GM18505 (cell line): ENCODE measurements around the gene CNTLN.
"Not testable (repeated sequence)": the region's sequence is repeated elsewhere in the genome, so short reads cannot be mapped to it uniquely, and the experiment has no call there.

Source experiments
- ATAC-seq: cut with Tn5 transposase; IDR thresholded peaks from one replicate; pipeline ENCODE4 v1.9.1; 2021; ENCODE audit not compliant: unreplicated experiment
- POLR2A ChIP-seq: IDR thresholded peaks from 4 replicates; pipeline ENCODE4 v1.6.1; 2011; ENCODE audit warnings: borderline replicate concordance; ENCODE audit not compliant: insufficient read depth, insufficient read length; ENCODE audit errors: extremely low read depth

Gene CNTLN

DNA sequence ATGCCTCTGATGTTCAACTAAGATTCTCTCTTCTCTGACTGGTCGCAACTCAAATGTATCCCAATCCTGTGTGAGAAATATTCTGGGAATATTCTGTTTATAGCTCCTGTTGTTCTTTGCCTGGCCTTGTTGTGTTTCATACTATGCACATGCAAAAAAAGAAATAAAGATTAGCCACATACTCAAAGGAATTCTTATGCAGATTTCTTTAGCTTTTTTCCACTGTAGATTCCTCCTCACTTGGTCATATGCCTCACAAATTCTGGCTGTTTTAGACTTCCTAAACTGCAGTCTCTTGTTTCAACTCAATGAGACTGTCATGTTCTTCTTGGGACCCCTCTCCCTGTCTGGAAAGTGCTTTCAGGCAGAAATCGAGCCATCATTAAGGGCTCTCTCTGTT lies 226.5 kb downstream of the CNTLN start:
- no peak for ATAC-seq
- no peak for TF ChIP-seq POLR2A

DNA sequence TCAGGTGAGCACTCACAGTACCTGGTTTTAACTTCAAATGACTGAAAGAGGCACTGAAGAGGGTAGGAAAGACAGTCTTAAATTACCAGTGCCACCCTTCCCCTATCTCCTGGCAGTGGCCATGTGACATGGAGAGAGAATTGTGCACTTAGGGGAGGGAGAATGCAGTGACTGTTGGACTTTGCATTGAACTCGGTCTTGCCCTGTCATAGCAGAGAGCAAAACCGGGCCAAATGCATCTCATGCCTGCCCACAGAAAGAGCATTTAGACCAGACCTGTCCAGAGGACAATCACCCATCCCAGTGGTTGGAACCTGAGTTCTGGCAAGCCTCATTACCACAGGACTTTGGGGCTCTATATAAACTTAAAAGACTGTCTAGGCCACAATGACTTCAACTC lies 232.2 kb downstream of the CNTLN start:
- no peak for TF ChIP-seq POLR2A

DNA sequence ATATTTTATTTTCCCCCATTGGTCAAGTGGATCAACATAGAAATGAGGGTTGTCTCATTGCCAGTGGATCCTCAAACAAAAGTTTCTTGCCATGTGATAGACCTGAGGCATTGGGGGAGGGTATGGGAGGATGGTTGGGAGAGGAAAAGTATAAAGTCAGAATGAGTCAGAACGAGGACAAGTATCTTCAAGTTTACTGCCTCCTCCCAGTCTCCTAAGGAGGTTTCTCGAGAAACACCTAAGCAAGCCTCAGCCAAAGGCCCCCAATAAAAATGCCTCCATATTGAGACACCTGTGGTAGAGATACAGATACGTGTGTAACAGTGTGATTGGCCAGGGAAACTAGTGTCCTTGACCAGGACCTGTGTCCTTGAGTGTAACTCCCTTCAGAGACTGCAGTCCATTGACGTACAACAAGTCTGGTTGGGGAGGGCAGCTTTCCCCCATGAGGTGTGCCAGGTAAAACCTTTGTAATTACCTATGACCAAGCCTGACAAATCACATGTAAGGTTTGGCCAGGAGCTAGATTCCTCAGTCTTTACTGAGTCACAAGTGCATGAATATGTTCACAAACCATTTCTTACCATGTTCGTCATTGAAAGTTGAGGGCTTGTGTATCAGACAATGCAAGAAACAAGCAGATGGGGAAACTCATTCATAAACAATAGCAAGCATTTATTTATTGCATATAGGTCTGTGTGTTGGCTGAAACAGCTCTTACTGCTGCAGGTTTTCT lies 245.5 kb downstream of the CNTLN start:
- no peak for TF ChIP-seq POLR2A
- ATAC-seq, result no peak

More for the DNA sequence above, 232.2 kb downstream of the CNTLN start:
- no peak for ATAC-seq

DNA sequence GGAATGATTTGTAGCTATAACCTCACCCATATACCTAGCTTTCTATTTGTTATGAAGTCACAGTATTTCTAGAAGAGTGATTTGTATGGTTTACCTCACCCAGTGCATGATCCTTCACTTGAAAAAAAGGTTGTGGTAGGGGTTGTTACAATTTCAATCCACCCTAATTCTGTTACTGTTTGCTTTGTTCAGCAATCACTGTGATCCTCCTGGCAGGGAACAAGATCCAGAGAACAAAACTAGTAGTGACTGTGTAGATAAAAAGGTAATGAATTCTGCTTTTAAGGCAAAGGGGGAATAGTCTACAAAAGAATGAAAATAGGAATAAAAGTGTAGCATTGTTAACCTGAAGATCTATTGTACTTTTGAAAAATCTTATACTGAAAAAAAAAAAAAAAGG lies 252.7 kb downstream of the CNTLN start:
- no peak for TF ChIP-seq POLR2A
- no peak for ATAC-seq

DNA sequence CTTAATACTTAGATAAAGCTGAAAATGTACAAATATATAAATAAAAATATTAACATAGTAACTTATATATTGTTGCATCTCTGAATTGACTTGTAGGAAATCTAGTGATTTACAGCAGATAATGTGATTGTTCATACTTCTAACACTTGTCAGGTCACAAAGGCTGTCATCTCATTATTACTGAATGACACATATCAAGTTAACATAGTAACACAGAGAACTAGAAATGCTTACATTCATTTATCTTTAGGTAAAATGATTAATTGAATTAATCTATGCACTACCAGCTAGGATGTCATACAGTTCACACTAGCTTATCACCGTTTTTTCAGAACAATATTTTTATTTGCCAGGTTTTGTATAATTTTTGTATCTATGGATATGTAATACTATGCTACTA lies 254.2 kb downstream of the CNTLN start:
- ATAC-seq, result no peak
- no peak for TF ChIP-seq POLR2A

DNA sequence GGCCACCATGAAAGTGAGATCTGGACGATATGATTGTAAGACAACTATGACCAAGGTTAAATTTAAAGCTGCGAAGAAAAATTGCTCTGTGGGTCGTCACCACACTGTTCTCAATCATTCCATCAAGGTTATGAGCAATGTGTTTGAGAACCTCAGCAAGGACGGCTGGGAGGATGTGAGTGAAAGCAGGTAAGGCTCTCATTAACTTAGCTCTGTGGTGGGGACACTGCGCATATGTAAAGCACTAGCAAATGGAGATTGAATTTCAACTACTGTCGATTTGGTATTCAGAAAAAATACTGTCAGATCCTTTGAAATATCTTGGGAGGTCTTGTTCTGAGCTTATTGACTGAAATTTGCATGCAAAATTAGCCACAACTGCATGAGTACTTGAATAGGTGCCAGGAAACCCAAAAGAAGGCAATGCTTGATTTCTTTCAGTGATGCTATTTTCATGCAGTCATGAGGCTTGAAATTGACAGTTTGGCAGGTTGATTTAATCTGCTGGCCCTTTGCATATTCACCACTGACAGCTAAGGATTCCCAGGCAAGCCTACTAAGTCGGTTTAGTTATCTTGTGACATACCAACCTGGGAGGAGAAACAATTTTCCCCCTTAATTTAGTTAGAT lies 260.2 kb downstream of the CNTLN start:
- ATAC-seq, result no peak

DNA sequence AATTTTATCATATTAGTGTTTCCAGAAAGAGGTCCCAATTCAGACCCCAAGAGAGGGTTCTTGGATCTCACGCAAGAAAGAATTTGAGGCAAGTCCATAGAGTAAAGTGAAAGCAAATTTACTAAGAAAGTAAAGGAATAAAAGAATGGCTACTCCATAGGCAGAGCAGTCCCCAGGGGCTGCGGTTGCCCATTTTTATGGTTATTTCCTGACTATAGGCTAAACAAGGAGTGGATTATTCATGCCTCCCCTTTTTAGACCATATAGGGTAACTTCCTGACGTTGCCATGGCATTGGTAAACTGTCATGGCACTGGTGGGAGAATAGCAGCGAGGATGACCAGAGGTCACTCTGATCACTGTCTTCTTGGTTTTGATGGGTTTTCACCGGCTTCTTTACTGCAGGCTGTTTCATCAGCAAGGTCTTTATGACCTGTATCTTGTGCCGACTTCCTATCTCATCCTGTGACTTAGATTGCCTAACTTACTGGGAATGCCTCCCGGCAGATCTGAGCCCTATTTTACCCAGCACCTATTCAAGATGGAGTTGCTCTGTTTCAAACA lies 262.4 kb downstream of the CNTLN start:
- ATAC-seq, result not testable (repeated sequence)

More for the DNA sequence above, 260.2 kb downstream of the CNTLN start:
- no peak for TF ChIP-seq POLR2A

DNA sequence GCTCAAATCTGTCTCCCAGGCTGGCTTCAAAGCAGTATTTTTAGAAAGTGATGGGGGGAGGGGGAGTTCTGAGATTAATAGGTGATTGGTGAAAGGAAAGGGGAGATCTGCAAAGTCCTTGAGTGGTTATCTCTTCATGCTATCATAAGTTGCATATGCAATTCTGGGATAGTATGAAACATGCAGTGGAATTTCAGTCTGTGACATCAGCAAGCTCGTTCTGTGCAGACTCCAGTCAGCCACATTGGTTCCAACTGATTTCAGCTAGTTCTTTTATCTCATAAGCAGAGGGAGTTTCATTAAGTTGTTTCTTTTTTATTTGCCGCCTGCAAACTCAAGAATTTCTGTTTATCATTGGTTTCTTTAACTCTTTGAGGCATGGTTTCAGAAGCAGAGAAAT lies 263.5 kb downstream of the CNTLN start:
- ATAC-seq, result no peak
- no peak for TF ChIP-seq POLR2A

DNA sequence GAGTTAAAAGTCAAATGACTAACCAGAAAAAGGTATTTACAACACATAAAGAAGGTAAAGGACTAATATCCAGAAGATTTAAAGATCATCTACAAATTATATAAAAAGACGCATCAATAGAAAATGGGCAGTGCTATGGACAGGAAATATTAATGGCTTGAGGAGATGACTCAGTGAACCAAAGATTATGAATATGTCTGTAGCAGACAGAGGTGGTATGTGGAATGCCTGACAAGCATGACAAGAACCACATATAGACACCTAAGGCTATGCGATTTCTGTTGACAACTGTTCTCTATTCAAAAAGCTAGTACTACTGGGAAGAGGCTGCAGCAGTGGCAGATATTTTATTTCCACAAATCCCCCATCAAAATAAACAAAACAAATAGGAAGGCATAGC lies 267.0 kb downstream of the CNTLN start:
- no peak for ATAC-seq
- TF ChIP-seq POLR2A, result no peak

DNA sequence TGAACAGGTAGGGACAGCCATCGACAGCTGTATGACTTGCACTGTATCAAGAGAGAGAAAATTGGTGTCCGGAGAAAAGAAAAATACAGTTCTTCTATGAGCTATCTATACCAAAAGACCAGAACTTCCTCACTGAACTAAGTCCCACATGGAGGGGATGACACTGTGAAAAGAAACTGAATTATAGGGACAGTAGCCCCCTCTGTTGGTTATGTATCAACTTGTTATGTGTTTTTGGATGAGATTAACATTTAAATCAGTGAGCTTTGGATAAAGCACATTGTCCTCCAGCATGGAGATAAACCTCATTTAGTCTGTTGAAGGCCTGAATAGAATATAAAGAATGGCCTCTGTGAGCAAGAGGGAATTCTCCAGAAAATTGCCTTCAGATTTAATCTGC lies 267.5 kb downstream of the CNTLN start:
- no peak for ATAC-seq
- no peak for TF ChIP-seq POLR2A

DNA sequence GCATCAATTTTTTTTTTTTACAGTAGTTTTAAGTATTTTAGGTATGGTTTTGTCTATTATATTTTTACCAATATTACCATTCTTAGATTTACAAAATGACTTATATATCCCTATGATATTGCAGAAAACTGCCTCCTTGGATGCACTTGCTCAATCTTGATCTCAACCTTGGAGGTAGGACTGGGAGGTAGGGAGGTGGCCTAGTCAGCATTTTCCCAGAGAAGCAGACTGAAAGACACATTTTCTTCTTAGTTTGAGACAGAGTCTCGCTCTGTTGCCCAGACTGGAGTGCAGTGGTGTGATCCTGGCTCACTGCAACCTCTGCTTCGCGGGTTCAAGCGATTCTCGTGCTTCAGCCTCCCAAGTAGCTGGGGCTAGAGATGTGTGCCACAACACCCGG lies 268.7 kb downstream of the CNTLN start:
- no peak for TF ChIP-seq POLR2A
- no peak for ATAC-seq

DNA sequence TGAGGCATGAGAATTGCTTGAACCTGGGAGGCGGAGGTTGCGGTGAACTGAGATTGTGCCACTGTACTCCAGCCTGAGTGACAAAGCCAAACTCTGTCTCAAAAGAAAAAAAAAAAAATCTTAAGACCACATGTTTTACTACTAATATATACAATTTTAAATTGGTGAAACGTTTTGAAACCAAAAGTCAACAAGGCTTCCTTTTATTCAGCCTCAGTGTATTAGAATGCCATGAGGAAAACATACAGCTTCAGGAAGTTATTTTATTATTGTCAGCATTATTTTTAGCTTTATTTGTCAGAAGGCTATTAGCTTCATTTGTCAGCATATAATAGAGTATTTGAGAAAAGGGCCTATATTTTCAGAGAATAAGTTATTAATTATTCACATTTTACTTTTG lies 280.1 kb downstream of the CNTLN start:
- no peak for TF ChIP-seq POLR2A
- no peak for ATAC-seq

DNA sequence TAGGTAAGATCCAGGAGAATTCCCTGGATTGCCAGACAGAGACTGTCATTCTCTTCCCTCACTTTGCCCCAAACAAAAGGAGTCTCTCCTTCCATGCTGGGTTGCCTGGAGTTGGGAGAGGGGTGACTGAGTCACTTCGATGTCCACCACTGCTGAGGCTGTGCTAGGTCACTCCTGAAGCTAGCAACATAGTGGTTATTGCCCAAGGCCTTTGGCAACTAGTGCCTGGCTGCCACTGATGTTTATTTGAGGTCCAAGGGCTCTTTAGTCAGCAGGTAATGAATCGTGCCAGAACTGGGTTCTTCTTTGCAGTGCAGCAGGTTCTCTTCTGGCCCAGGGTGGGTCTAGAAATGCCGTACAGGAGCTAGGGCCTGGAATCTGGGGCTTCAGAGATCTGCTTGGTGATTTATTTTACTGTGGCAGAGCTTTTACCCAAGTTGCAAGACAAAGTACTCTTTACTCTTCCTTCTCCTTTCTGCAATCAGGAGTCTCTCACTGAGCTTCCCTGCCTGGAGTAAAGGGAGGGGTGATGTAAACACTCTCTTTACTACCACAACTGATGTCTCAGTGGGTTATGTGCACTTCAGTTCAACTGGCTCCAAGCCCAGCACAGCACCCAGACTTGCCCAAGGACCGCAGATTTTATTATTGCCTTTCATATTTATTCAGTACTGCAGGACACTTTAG lies 288.3 kb downstream of the CNTLN start:
- no peak for ATAC-seq
- TF ChIP-seq POLR2A, result no peak

DNA sequence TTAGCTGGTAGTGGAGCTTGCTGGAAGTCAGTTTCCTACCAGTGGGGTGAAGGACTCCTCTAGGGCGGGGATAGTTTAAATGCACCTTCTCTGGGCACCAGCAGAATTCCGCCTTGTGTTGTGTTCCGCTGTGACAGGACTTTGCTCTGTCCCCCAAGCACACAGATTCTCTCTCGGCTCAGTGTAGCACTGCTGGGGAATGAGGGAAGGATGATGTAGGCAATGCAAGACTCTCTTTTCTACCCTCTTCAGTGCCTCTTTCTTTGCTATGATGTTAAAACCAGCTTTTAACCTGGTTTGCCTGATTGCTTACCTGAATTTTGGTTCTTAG lies 288.8 kb downstream of the CNTLN start:
- no peak for TF ChIP-seq POLR2A
- ATAC-seq, result no peak
